ENCODE results near the gene LIN52.

DNA sequence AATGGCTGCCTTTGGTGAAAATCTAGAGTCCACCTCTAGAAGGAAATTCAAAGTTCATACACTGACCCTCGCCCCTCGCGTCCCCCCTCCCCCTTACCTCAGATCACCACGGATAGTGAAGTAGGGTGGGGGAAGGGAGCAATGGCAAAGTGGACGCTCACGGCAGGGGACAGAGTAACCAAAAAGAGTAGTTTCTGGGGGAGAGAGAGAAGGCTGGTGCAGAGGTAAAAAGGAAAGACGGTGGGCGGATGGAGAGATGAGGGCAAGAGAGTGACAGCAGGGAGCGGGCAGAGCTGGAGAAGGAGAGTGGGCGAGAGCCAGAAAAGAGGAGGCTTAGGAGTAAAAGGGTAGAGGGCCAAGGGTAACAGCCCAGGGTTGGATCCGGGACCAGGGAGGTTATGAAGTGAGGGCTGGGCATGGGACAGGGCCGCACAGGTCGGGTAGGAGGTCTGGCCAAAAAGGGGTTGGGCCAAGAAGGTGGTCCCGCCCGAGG, 926 bp upstream of the LIN52 start:
- no peak for TF ChIP-seq SIN3A (IDR thresholded peaks at IDR 0.05; ENCODE audit: borderline replicate concordance, insufficient read depth, low read length)
- no peak for TF ChIP-seq POLR2AphosphoS5 (IDR thresholded peaks at IDR 0.05; ENCODE audit: low read depth, low read length)
